GM15510 (cell line): ENCODE data around the gene MAPK8.

Experiments used
- POLR2A ChIP-seq: IDR thresholded peaks from 3 replicates; pipeline ENCODE4 v1.6.1; 2011; ENCODE audit warnings: borderline replicate concordance; ENCODE audit not compliant: insufficient read length; ENCODE audit errors: extremely low read depth

MAPK8 gene

GRCh38 chr10:48453451-48454301 lies 147.2 kb downstream of the MAPK8 start:
- TF ChIP-seq POLR2A: no peak

GRCh38 chr10:48454302-48455054 lies 148.0 kb downstream of the MAPK8 start:
- no peak for TF ChIP-seq POLR2A

- TF ChIP-seq POLR2A: no peak
Measured at GRCh38 chr10:48455055-48455391, 148.5 kb downstream of the MAPK8 start.

GRCh38 chr10:48455392-48456151 lies 149.1 kb downstream of the MAPK8 start:
- TF ChIP-seq POLR2A: no peak

- TF ChIP-seq POLR2A: no peak
Measured at GRCh38 chr10:48456361-48456804, 149.9 kb downstream of the MAPK8 start.

GRCh38 chr10:48456808-48457761 lies 150.6 kb downstream of the MAPK8 start:
- TF ChIP-seq POLR2A: no peak

- TF ChIP-seq POLR2A: no peak
Measured at GRCh38 chr10:48457949-48458661, 151.6 kb downstream of the MAPK8 start.

GRCh38 chr10:48458662-48459048 lies 152.2 kb downstream of the MAPK8 start:
- no peak for TF ChIP-seq POLR2A

GRCh38 chr10:48459270-48460150 lies 153.0 kb downstream of the MAPK8 start:
- no peak for TF ChIP-seq POLR2A

GRCh38 chr10:48460182-48460581 lies 153.7 kb downstream of the MAPK8 start:
- no peak for TF ChIP-seq POLR2A

GRCh38 chr10:48461623-48462481 lies 155.4 kb downstream of the MAPK8 start:
- no peak for TF ChIP-seq POLR2A
